ENCODE results near the gene DAZ3.
"Not testable (repeated sequence)": the region's sequence is repeated elsewhere in the genome, so short reads cannot be mapped to it uniquely, and the experiment has no call there.

The DAZ3 gene

GRCh38 chrY:24813293-24813692, at the start of gene DAZ3:
Gene DAZ3 (minus strand): TSS chrY:24813393. CDS start chrY:24813185, 208 bp downstream.
- DNase-seq: not testable (repeated sequence)

GRCh38 chrY:24833619-24834018, 20.4 kb upstream of the DAZ3 start, which contains the start of gene DAZ4:
Gene DAZ4 (plus strand): TSS chrY:24833919. CDS start chrY:24834127, 208 bp downstream.
- DNase-seq: not testable (repeated sequence)

- not testable (repeated sequence) for DNase-seq
Measured at GRCh38 chrY:24825069-24825468, 11.9 kb upstream of the DAZ3 start.

GRCh38 chrY:24824184-24824879, 11.1 kb upstream of the DAZ3 start:
- not testable (repeated sequence) for DNase-seq

GRCh38 chrY:24821836-24822235, 8.6 kb upstream of the DAZ3 start:
- DNase-seq: not testable (repeated sequence)

Measured in AML-193 (cell line).